ENCODE data around the gene RLN3.
"Not testable (repeated sequence)": the region's sequence is repeated elsewhere in the genome, so short reads cannot be mapped to it uniquely, and the experiment has no call there.

RLN3 gene

GRCh38 chr19:14023404-14024235, 4.3 kb upstream of the RLN3 start:
- CTCF ChIA-PET: interaction anchor here (0.6 kb wide), 3 partner anchors 45 to 210 kb away, joined by 3 to 6 read pairs (median 3); no protein-coding TSS in a partner anchor
- peak; percentile 54 for DNase-seq (ENCODE audit: low spot score)
- POLR2A ChIA-PET (ENCODE audit: low non-redundant PET): interaction anchor here (0.7 kb wide), 1 partner anchor 174 kb away, joined by 6 read pairs; no protein-coding TSS in a partner anchor
- TF ChIP-seq CTCF (conservative IDR thresholded peaks at IDR 0.05; ENCODE audit: low read depth): peak; percentile 71
- H3K27ac ChIP-seq: peak overlapping the region; percentile 35; the same call in 1 of the 2 replicates

- POLR2A ChIA-PET (ENCODE audit: low non-redundant PET); CTCF ChIA-PET; H3K27ac ChIP-seq; DNase-seq (ENCODE audit: low spot score): not testable (repeated sequence)
These were observed 1.2 kb upstream of the RLN3 start for GRCh38 chr19:14026652-14027192.

- ChIA-PET POLR2A (ENCODE audit: low non-redundant PET) (interaction anchor here (1.0 kb wide), 1 partner anchor 23 kb away, joined by 3 read pairs; the partner anchor contains the start of gene RFX1), CTCF (interaction anchor here (0.6 to 0.7 kb wide), 3 partner anchors 13 to 259 kb away, joined by 3 to 6 read pairs (median 4); no protein-coding TSS in a partner anchor)
- DNase-seq (ENCODE audit: low spot score): no peak
- H3K27ac ChIP-seq: no peak overlapping the region
- TF ChIP-seq CTCF (conservative IDR thresholded peaks at IDR 0.05; ENCODE audit: low read depth): no peak
These were observed 953 bp downstream of the RLN3 start for GRCh38 chr19:14028901-14029300.

- no peak for DNase-seq (ENCODE audit: low spot score)
- TF ChIP-seq CTCF (conservative IDR thresholded peaks at IDR 0.05; ENCODE audit: low read depth): no peak
- CTCF ChIA-PET: interaction anchor here (0.5 to 1.2 kb wide), 9 partner anchors 9 to 241 kb away, joined by 3 to 8 read pairs (median 5); partner anchors contain the start of gene MISP3
- POLR2A ChIA-PET (ENCODE audit: low non-redundant PET): no interaction called here
- H3K27ac ChIP-seq: peak overlapping the region; percentile 60
These were observed 3.2 kb downstream of the RLN3 start for GRCh38 chr19:14030997-14031718.

- ChIA-PET POLR2A (ENCODE audit: low non-redundant PET) (no interaction called here), CTCF (interaction anchor here (0.5 to 1.2 kb wide), 8 partner anchors 8 to 242 kb away, joined by 3 to 8 read pairs (median 4); partner anchors contain the start of gene MISP3)
- TF ChIP-seq CTCF (conservative IDR thresholded peaks at IDR 0.05; ENCODE audit: low read depth): peak; percentile 82
- DNase-seq (ENCODE audit: low spot score): peak; percentile 54
- peak within 1 kb of the TSS; percentile 60 for H3K27ac ChIP-seq
These were observed 4.0 kb downstream of the RLN3 start, which contains the start of gene IL27RA for GRCh38 chr19:14031719-14032480. Gene IL27RA (plus strand): TSS chr19:14031762. CDS start chr19:14031873, 111 bp downstream.

GRCh38 chr19:14033946-14034345, 6.0 kb downstream of the RLN3 start:
- POLR2A ChIA-PET (ENCODE audit: low non-redundant PET): no interaction called here
- CTCF ChIA-PET: no interaction called here
- no peak for DNase-seq (ENCODE audit: low spot score)
- H3K27ac ChIP-seq: no peak overlapping the region
- no peak for TF ChIP-seq CTCF (conservative IDR thresholded peaks at IDR 0.05; ENCODE audit: low read depth)

- POLR2A ChIA-PET (ENCODE audit: low non-redundant PET); H3K27ac ChIP-seq; CTCF ChIA-PET; DNase-seq (ENCODE audit: low spot score): not testable (repeated sequence)
These were observed 7.2 kb downstream of the RLN3 start for GRCh38 chr19:14035159-14035558.

Data from RWPE1 (cell line).